H9 (cell line): ENCODE data around the gene LIMA1. TPM values are rescaled to one million over a fixed set of nuclear protein-coding genes. Genes with fewer than 3 reads are reported as not detected.

Experiments used
- DNase-seq: peaks from one replicate; pipeline ENCODE4 v3.0.0-alpha.2; 2017
- H2AFZ ChIP-seq: one replicate; pipeline ENCODE4 v1.6.1; 2013; ENCODE audit warnings: mild to moderate bottlenecking, low read length, control low read depth, moderate library complexity
- H2AK5ac ChIP-seq: 2 replicates; pipeline ENCODE4 v1.6.1; 2013; ENCODE audit warnings: low read length, control low read depth, mixed read lengths; ENCODE audit not compliant: insufficient read length
- H2BK120ac ChIP-seq: one replicate; pipeline ENCODE4 v1.6.1; 2013; ENCODE audit warnings: low read depth, mild to moderate bottlenecking, low read length, control low read depth, inconsistent platforms; ENCODE audit not compliant: poor library complexity, severe bottlenecking
- H2BK12ac ChIP-seq: 2 replicates; pipeline ENCODE4 v1.6.1; 2013; ENCODE audit warnings: low read length, control low read depth, mixed read lengths, low read depth; ENCODE audit not compliant: insufficient read length
- H2BK15ac ChIP-seq: 2 replicates; pipeline ENCODE4 v1.6.1; 2013; ENCODE audit warnings: low read depth, low read length, control low read depth
- H2BK20ac ChIP-seq: one replicate; pipeline ENCODE4 v1.6.1; 2013; ENCODE audit warnings: low read depth, mild to moderate bottlenecking, low read length, control low read depth, inconsistent platforms; ENCODE audit not compliant: poor library complexity, severe bottlenecking
- H2BK5ac ChIP-seq: 2 replicates; pipeline ENCODE4 v1.6.1; 2013; ENCODE audit warnings: low read length, control low read depth, mixed read lengths; ENCODE audit not compliant: insufficient read length
- H3K14ac ChIP-seq: 2 replicates; pipeline ENCODE4 v1.6.1; 2013; ENCODE audit warnings: low read length, control low read depth; ENCODE audit not compliant: insufficient read depth
- H3K18ac ChIP-seq: 2 replicates; pipeline ENCODE4 v1.6.1; 2013; ENCODE audit warnings: low read depth, mild to moderate bottlenecking, mixed read lengths, low read length, control low read depth; ENCODE audit not compliant: insufficient read length
- H3K23ac ChIP-seq: 2 replicates; pipeline ENCODE4 v1.6.1; 2013; ENCODE audit warnings: low read length, control low read depth, mixed read lengths, low read depth; ENCODE audit not compliant: insufficient read length
- H3K23me2 ChIP-seq: 2 replicates; pipeline ENCODE4 v1.6.1; 2013; ENCODE audit warnings: low read depth, mild to moderate bottlenecking, mixed read lengths, low read length, control low read depth; ENCODE audit not compliant: insufficient read length, poor library complexity, severe bottlenecking
- H3K27ac ChIP-seq: 2 replicates; pipeline ENCODE4 v1.5.1; 2013; ENCODE audit warnings: low read length, control low read depth, mixed read lengths, low read depth; ENCODE audit not compliant: insufficient read length
- H3K27me3 ChIP-seq: 2 replicates; pipeline ENCODE4 v1.6.1; 2013; ENCODE audit warnings: low read length, control low read depth, inconsistent platforms; ENCODE audit not compliant: insufficient read depth
- H3K4ac ChIP-seq: 2 replicates; pipeline ENCODE4 v1.6.1; 2013; ENCODE audit warnings: low read depth, mild to moderate bottlenecking, control low read depth, inconsistent platforms, low read length, moderate library complexity
- H3K4me1 ChIP-seq: 2 replicates; pipeline ENCODE4 v1.6.1; 2013; ENCODE audit warnings: low read length, control low read depth, inconsistent platforms; ENCODE audit not compliant: insufficient read depth
- H3K4me2 ChIP-seq: 2 replicates; pipeline ENCODE4 v1.6.1; 2013; ENCODE audit warnings: low read length, control low read depth, mixed read lengths; ENCODE audit not compliant: insufficient read length, insufficient read depth
- H3K56ac ChIP-seq: 2 replicates; pipeline ENCODE4 v1.6.1; 2013; ENCODE audit warnings: low read depth, mild to moderate bottlenecking, mixed read lengths, low read length, control low read depth; ENCODE audit not compliant: insufficient read length
- H3K79me1 ChIP-seq: 2 replicates; pipeline ENCODE4 v1.6.1; 2013; ENCODE audit warnings: low read depth, mild to moderate bottlenecking, moderate library complexity, low read length, control low read depth, inconsistent platforms; ENCODE audit not compliant: insufficient read depth, poor library complexity, severe bottlenecking
- H3K79me2 ChIP-seq: 2 replicates; pipeline ENCODE4 v1.6.1; 2013; ENCODE audit warnings: low read length, control low read depth, inconsistent platforms; ENCODE audit not compliant: insufficient read depth
- H3K9ac ChIP-seq: 2 replicates; pipeline ENCODE4 v1.6.1; 2013; ENCODE audit warnings: low read length, control low read depth, mixed read lengths; ENCODE audit not compliant: insufficient read length; ENCODE audit errors: extremely low read depth
- H3K9me3 ChIP-seq: one replicate; pipeline ENCODE4 v1.6.1; 2013; ENCODE audit warnings: low read depth, low read length, inconsistent platforms; ENCODE audit not compliant: control insufficient read depth
- H3T11ph ChIP-seq: one replicate; pipeline ENCODE4 v1.6.1; 2013; ENCODE audit warnings: mild to moderate bottlenecking, low read length, control low read depth, inconsistent platforms
- H4K20me1 ChIP-seq: one replicate; pipeline ENCODE4 v1.6.1; 2013; ENCODE audit not compliant: control insufficient read depth, insufficient read length, insufficient read depth
- H4K5ac ChIP-seq: 2 replicates; pipeline ENCODE4 v1.6.1; 2013; ENCODE audit warnings: low read depth, mild to moderate bottlenecking, mixed read lengths, low read length, control low read depth; ENCODE audit not compliant: insufficient read length
- H4K8ac ChIP-seq: replicated peaks from 2 replicates; pipeline ENCODE4 v1.6.1; 2013; ENCODE audit warnings: low read length, control low read depth, mixed read lengths, low read depth; ENCODE audit not compliant: insufficient read length
- H4K91ac ChIP-seq: 2 replicates; pipeline ENCODE4 v1.6.1; 2013; ENCODE audit warnings: low read depth, mild to moderate bottlenecking, moderate library complexity, mixed read lengths, low read length, control low read depth; ENCODE audit not compliant: insufficient read length
- H3K27ac Mint-ChIP-seq, 3 experiments: 2 replicates in 2 of 3; 3 replicates in 1 of 3; pipeline ENCODE4 v1.8.0; 2020 to 2021; ENCODE audit warnings: mixed read lengths in 3 of 3, mild to moderate bottlenecking in 1 of 3, moderate library complexity in 1 of 3
- H3K27me3 Mint-ChIP-seq: 2 replicates; pipeline ENCODE4 v1.8.0; 2021; ENCODE audit warnings: low read depth, mild to moderate bottlenecking, moderate library complexity, mixed read lengths
- H3K36me3 Mint-ChIP-seq, 3 experiments: 2 replicates in 2 of 3; 3 replicates in 1 of 3; pipeline ENCODE4 v1.8.0; 2020 to 2021; ENCODE audit warnings: low read depth in 3 of 3, mixed read lengths in 3 of 3; ENCODE audit not compliant: insufficient read depth in 1 of 3
- H3K4me1 Mint-ChIP-seq, 2 experiments: 2 replicates each; pipeline ENCODE4 v1.8.0; 2020; ENCODE audit warnings: mixed read lengths in 2 of 2
- H3K4me3 Mint-ChIP-seq, 2 experiments: 2 replicates in 1 of 2; 3 replicates in 1 of 2; pipeline ENCODE4 v1.8.0; 2020 to 2021; ENCODE audit warnings: mild to moderate bottlenecking in 2 of 2, mixed read lengths in 2 of 2, moderate library complexity in 1 of 2
- H3K9me3 Mint-ChIP-seq, 2 experiments: 2 replicates in 1 of 2; 3 replicates in 1 of 2; pipeline ENCODE4 v1.8.0; 2020; ENCODE audit warnings: mild to moderate bottlenecking in 2 of 2, mixed read lengths in 2 of 2, moderate library complexity in 1 of 2
- CTCF ChIP-seq: fragments of 200-600 bp; sonication (generic); conservative IDR thresholded peaks from 3 replicates; pipeline ENCODE4 v1.8.0; 2021; ENCODE audit warnings: antibody characterized with exemption, mild to moderate bottlenecking
- WGBS: extraction: QIAGEN DNeasy Blood & Tissue Kit; methylation state at CpG from one replicate; pipeline ENCODE4 v1.1.7; 2013; ENCODE audit warnings: missing lambda C conversion rate, low lambda C conversion rate, mixed read lengths; ENCODE audit not compliant: insufficient read length; ENCODE audit errors: extremely low coverage; 5-methylcytosine and 5-hydroxymethylcytosine counted together
- total RNA-seq: library from RNA; stranded (reverse); gene quantifications from 2 replicates; pipeline ENCODE4 v1.2.1, GENCODE V29; 2021

Gene LIMA1
- total RNA-seq, 1 experiment from 2014 or later: 40.8 TPM

- Histone ChIP-seq H3K79me2 (no peaks in the 10 kb centered on the region), H2BK15ac (no peak overlapping the region), H4K5ac (no peak overlapping the region), H2AFZ (no peak overlapping the region), H4K8ac (no peak overlapping the region), H3K23me2 (no peaks in the 10 kb centered on the region), H3K9me3 (no peaks in the 10 kb centered on the region), H3K9ac (no peak overlapping the region), H4K91ac (no peak overlapping the region), H3K27me3 (no peaks in the 10 kb centered on the region), H2BK120ac (no peak overlapping the region), H2BK12ac (no peak overlapping the region), H3K56ac (no peak overlapping the region), H4K20me1 (no peaks in the 10 kb centered on the region), H3K27ac (no peak overlapping the region), H3K4me1 (no peaks in the 10 kb centered on the region; the same call in 1 of the 2 replicates), H3K14ac (no peak overlapping the region), H2AK5ac (no peak overlapping the region), H3K18ac (no peak overlapping the region), H3K79me1 (no peaks in the 10 kb centered on the region), H3K23ac (no peak overlapping the region), H2BK20ac (no peak overlapping the region), H3K4me2 (no peak overlapping the region), H3K4ac (no peak overlapping the region), H2BK5ac (no peak overlapping the region), H3T11ph (no peak overlapping the region)
- no peaks in the 10 kb centered on the region for H3K27me3 Mint-ChIP-seq
- H3K9me3 Mint-ChIP-seq: no peaks in the 10 kb centered on the region
- WGBS: no CpG with 5 or more reads among the region's 4 CpGs
- no peak overlapping the region for H3K27ac Mint-ChIP-seq
- TF ChIP-seq CTCF: no peak
- peaks cover 3 to 4% of the 10 kb centered on the region in 2 experiments; a peak in 2 of 4 replicates for H3K4me1 Mint-ChIP-seq
- H3K4me3 Mint-ChIP-seq: no peak overlapping the region
- DNase-seq: no peak
- peaks cover 0 to 4% (median 0%) of the 10 kb centered on the region in 3 experiments; a peak in 2 of 7 replicates for H3K36me3 Mint-ChIP-seq
Observed at GRCh38 chr12:50232206-50232605, 51.1 kb downstream of the LIMA1 start.
